HG03457 (cell line): ENCODE data around the gene BMAL1.
A peak's percentile ranks its signal among the peaks of the same experiment; 100 is the strongest.

Experiments used
- ATAC-seq: cut with Tn5 transposase; IDR thresholded peaks from one replicate; pipeline ENCODE4 v1.9.1; 2021; ENCODE audit warnings: moderate number of reproducible peaks; ENCODE audit not compliant: unreplicated experiment

BMAL1 gene

DNA sequence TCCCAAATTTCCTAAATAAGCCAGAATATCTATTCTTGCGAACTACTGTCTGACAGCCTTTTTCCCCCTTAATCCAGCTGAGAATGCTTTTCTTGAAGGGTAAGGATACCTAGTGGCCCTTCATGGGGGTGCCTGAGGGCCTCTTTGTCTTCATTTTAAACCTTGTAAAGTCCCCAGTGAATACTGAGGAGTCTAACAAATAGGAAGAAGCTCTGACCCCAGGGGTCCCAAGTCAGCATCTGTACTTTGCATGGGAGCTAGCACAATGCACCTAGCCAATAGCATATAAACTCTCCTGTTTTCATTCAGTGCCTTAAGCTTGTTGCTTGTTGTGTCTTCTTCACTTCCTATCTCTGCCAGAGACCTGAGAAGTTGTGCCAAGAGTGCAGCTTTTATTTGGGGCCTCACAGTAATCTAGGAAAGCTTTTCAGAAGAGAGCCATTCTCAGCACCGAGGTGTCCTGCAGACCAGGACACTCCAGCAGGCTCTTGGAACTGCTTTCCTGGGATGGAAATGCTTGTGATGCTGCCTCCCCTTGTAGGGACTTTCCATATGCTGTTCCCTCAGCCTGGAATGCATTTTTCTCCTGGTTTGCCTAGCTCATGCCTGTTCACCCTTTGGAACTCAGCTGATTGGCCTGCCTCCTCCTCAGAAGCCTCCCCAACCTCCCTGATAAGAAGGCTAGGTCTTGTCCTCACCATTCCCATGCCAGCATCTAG is 37.2 kb downstream of the BMAL1 start:
- ATAC-seq = no peak

DNA sequence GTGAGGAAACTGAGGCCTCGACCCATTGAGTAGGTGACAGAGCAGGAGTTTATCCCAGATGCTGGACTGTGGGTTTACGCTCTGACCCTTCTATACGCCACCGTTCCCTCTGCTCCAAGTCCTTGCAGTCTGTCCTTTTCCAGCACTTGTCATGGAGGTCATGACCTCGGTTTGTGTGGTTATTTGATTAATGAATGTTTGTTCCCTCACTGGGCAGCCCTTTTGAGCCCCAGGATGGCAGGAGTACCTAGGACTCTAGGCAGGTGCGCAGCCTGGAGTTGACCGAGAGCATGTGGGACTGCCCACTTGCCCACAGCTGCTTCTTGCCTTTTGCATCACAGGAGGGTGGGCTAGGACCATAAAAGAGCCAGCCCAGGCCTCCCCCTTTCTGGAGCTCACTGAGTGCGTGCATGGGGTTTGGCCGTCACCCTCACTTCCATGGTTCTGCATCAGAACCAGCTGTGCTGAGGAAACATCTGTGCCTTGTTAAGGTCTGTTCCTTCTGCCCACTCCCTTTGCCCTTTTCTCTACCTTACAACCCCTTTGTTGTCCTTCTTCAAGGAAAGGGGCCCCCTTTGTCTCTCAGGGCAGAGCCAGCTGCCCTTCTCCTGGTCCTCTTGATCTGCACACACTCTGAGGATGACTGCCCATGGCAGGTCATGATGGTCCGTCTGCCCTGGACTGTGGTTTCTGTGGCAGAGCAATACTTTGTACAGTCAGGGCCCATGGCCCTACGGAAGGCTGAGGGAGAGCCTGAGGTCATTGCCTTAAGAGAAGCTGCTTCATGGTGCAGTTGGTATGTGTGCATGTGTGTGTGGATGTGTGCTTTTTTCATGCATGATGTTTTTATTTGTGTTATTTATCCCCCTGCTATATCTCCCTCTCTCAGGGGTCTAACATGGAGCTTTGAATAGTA is 38.2 kb downstream of the BMAL1 start:
- ATAC-seq = no peak

DNA sequence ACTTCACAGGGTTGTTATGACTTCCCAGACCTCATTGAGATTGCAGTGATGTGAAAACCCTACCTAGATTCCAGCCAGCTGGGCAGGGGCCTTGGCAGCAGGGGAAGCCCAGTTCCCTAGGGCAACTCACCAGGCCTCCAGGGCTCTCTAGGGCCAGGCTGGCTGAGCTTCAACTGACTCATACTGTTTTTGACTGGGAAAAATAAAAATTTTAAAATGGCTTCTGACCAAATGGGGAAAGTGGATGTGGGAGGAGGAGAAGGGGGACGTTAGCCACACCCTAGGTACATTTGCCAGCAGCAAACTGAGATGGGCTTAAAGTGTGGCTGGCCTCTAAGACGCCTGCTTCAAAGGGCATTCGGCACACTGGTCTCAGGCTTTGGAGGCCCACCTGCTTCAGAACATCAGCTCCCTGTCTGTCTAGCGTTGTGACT is 39.0 kb downstream of the BMAL1 start:
- no peak for ATAC-seq

DNA sequence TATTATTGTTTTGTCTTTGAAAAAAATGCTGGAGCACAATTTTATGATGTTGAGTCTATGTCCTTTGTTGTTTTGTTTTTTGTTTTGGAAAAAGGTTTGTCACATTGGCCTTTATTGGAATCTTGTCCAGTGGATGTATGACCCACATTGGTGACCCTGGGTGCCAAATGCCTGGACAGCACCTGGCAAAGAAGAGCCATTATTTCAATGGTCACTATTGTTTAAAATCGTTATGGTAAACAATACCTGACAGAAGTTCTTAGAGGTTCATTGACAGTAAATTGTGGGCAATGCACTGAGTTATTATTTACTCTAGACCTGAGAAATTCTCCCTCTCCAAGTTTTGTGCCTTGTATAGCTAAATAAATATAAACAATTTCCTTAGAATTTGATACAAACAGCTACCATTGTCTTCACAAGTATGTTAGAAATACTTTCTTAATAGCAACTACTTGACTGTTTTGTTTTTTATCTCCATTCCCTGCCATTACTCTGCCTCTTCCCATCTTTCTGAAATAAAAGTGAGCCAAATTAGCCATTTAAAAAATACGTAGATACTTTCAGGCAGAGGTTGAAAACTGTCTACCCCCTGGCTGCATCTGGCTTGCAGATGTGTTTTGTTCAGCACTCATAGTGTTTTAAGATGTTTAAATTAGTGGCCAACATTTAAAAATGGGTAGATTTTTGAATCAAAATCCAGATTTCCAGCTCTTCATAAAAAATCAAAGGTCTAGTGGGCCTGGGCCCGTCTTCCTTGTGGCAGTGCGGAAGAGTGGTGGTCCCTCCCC is 39.9 kb downstream of the BMAL1 start:
- ATAC-seq = no peak

DNA sequence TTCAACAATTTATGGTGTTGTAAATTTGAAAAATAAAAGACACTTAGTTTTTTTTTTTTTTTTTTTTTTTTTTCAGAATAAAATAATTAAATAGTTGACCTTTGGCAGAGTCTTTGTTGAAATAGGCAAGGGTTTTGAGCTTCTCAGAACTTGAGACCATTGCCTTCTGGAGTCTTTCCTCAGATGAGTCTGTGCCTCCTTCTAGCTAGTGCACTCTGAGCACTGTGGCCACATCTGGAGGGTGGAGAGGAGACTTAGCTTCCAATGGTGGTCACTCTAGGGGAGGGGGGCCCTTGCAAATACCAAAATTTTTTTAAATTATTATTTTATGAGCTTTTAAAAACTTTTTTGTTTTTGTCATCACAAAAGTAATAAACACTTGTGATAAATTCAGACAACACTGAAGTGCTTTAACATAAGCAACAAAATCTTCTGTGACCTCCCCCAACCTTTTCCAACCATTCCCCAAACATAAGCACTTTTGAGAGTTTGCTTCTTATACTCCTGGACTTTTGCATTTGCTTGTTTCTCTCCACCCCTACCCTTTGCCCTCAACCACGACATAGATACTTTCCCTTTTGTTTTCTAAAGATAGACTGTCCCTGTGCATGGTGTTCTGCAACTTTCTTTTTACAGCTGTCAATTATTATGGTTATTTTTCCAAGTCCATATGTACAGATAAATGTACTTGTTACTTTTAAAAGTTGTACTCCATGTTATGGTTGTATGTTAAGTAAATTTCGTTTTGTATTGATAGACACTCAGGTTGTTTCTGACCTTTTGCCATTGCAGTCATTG is 41.1 kb downstream of the BMAL1 start:
- ATAC-seq = peak; percentile 59

DNA sequence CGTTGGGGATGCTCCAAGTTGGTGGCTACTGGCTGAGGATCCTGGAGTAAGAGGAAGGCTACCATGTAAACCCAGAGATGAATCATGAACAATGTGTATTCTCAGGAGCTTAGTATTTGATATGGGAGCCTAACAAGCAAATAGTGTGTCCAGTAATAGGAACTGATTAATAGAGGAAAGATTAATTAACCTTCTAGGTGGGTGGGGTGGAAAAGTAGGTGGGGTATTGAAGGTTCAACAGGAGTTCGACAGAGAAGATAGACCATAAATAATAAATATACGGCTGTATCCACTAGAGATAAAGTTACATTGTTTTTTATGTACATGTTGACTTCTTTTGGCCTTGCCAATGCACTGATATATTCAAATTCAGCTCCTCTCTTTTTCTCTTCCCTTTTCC is 43.1 kb downstream of the BMAL1 start:
- no peak for ATAC-seq

DNA sequence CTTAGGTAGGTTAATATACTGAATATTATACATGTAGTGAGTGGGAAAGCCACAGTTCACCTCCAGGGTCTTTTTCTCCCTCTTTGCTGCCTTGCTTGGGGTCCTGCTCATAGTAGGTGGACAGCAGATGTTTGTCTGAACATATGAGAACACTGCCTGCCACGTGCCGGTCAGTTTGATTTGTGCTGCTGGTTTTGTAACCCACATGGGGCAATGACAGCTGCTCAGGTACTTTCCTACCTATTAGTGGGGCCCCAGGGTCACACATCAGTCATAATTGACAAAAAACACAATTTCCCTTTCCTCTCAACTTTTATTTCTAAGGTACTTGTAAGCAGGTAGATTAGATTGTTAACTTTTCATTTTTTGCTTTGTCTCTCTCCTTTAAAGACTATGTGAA is 43.8 kb downstream of the BMAL1 start:
- ATAC-seq = no peak

DNA sequence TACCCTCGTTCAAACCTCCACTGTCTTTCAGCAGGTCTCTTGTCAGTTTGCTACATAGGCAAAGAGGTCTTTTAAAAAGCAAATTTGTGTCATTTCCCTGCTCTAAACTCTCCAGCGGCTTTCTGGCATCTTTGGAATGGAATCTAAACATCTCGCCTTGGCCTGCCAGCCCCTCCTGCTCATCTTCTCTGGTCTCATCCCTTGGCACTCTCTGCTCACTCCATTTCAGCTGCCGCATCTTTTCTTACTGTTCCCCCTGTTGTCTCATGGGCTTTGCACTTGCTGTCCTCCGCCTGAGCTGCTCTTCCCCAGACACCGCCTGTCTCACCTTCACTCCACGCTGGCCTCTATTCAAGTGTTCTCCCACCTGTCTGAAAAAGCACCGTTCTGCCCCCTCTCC is 46.6 kb downstream of the BMAL1 start:
- ATAC-seq = no peak

DNA sequence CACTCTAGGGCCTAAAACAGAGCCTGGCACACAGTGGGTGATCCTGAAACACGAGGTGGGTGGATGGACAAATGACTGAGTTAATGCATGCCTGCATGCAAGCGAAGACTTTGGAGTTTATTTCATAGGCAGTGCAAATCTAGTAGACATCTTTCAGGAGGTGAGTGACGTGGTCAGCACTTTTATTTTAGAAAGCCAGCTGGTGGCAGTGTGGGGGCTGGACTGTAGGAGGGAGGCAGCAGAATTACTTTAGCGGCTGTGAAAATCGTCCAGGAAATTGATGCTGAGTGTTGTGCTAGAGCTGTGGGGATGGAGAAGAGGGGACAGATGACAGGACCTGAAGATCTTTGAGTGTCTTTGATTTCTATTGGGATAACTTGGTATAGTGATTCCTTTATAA is 47.1 kb downstream of the BMAL1 start:
- ATAC-seq = no peak

DNA sequence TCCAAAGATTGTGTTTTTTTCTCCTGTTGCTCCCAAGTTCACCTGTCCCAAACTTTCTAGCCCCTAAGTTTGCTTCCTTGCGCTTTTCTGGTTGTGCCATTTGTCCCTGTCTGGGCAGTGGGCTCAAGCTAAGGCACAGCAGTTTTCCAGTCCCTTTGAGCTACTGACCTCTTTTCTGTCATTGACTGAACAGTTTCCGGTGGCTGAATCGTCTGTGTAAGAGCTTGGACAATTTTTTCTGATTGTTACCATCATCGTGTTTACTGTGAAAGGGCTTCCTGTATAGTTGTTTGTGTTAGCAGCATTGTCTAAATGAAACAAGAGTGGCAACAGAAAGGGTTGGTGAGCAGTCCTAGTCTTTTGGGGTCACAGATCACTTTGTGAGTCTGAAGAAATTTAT is 49.8 kb downstream of the BMAL1 start:
- ATAC-seq = no peak

DNA sequence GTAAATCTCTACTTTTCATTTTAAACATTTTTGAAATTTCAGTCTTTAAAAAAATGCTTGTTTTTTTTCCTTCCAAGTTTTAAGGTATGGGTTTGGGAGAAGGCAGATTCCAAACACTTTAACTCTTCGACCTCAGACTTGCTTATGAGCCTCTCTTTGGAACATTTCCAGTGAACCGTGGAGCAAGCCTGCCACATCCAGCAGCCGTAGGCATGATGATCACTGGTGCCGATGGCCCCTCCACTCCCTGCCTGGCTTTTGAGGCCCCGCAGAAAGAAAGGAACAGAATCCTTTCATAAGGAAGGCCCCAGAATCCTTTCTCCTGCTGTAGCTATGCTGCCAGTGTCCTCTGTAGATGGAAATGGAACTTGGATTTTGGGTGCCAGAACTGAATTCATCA is 50.7 kb downstream of the BMAL1 start:
- no peak for ATAC-seq

DNA sequence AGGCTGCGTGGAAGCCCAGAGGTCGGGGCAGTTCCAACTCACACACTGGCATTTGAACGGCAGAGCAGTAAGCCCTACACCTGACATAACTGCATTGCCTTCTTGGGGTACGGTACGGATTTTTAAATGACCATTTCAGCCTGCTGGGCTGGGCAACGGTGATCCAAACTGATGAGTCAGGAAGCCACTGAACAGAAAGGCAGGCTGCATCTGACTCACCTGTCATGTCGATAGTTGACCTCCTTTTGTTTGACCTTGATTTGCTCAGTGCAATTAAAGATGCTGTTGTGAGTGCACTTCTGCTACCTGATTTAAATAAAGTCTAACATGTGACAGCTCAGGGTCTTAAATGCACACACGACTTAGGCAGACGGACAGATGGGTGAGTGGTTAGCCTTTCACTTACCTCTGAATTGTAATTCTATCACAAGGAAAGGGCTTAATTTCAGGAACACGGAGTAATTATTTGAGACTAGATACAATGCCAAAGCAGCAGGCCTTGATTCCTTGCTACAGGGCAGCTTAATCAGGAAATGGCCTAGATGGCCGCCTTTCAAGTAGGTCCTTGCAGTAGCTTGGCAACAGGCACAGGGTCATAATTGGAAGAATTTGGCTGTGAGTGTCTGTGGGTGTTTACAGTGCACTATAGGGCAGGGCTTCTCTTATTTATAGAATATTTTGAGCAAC is 52.2 kb downstream of the BMAL1 start:
- ATAC-seq = no peak

DNA sequence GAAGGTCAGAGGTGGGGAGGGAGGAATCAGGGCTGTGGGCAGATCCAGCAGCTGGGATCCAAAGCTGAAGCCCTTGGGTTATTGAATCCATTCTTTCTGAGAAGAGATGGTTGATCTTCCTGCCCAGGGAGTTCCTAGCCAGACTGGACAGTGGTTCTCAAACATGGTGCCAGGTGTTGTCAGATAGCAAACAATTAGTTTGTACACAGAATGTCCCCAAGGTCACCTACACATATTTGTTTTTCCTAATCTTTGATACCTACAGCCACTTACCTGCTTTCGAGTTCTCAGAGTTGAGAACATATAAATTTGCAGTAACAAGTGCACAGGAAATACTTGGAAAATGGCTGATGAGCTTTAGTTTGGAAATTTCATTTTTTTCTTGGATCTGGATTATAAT is 54.5 kb downstream of the BMAL1 start:
- no peak for ATAC-seq

DNA sequence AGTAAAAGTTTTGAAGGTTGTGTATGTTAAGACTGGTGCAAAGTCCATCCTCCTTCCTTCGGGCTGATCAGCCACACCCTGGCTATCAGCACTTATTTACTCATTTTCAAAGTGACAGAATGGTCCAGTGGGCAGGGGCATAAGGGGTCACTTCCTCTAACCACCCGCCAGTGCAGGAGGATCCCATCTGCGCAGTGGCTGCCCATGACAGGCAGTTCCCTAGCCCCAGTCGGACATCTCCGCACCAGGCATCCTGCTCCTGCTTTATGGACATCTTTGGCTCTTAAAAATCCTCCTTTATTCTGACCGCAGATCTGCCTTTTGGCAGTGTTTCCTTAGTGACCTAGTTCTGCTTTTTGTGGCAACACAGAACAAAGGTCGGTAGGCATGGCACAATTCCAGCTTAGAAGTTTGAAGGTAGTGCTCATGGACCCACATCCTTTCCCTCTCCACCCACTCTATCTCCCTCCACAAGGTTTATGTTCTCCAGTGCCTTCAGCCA is 55.9 kb downstream of the BMAL1 start:
- ATAC-seq = no peak

DNA sequence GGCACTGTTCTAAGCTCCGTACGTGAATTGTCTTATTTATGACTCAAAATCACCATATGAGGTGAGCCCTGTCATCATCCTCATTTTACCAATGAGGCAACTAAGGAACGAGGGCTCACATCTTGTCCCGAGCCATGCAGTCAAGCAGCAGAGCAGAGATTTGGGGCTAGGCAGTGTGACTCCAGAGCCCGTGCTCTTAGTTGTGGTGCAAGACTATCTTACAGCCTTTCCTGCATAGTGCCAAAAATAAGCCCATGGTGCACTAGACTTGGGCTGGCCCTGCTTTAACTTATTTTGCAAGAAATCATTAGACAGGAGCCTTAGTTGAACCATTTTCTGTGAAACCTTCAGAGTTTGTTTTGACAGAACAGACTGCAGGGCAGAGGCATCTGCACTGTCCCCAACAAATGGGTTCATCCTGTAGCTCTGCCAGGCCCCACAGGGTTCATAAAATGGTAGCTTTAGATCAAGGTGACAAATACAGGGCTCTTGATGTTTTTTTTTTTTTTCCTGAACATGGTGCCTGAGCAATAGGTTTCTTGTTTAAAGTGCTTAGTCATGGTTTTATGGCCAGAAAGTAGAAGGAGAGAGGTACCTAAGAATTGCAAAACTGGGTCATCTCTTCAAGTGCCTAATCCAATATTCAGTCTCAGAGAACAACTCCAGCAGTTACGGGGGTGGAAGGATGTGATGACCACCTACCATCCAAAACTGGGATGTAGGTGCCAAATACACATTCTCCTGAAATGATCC is 56.6 kb downstream of the BMAL1 start:
- no peak for ATAC-seq

DNA sequence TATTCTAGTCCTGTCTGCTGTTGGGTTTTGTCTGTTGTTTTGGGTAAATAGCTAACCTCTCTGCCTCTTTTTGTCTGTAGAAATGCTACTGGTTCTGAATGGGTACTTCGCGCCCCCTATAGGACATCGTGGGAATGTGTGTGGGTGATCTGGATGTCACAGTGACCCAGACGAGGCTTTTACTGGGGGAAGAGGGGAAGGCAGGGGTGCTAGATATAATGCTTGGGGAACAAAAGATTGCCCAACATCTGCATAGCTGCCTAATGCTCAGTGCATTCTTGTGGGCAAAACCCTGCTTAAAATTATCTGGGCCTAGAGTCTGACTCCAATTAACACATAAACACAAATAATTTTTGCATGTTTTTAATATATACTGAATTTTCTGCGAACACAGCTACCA is 57.7 kb downstream of the BMAL1 start:
- ATAC-seq = no peak

DNA sequence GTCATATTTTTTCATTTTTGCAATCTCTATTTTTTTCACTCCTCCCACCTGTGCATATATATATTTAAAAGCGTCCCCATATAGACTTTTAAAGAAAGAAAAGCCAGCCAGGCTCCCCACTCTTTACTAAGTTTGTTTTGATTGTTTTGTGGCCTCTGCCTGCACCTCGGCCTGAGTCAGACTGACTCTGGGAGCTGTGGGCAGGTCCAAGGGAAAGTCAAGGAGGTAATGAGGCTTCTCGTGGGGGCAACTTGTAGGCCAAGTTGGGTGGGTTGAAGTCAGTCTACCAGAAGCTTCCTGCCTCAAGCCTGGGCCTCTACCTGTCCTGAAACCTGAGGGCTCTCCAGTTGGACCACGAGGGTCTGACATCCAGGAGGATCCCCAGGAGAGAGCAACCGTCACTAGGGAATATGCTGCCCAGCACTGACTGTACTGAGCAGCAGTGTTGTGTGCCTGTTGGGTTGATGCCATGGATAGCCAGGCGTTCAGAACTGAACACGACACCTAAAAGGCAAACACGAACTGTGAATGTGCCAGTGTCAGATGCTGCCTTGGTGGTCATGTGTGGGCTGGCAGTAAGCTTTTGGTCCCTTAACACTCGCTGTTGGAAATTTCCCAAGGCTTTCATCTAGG is 58.8 kb downstream of the BMAL1 start:
- no peak for ATAC-seq

DNA sequence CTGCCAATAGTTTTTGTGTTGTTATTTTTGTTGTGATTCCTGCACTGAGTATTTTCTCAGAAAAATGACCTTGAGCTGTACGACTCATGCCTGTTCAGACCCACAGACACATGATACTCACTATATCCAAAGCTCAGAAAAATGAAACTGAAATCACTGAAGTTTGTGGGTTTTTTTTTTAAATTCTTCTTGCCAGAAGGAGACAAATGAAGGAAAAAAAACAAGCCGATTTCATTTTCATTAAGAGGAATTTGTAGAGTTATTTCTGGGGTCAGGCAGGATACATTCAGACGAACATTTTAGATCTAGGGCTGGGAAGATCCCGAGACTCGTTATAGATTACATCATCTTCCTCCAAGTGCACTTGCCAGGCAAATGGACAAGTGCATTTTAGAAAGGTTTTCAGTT is 60.4 kb downstream of the BMAL1 start:
- no peak for ATAC-seq
